ENCODE data around the gene LTC4S.

LTC4S gene

DNA sequence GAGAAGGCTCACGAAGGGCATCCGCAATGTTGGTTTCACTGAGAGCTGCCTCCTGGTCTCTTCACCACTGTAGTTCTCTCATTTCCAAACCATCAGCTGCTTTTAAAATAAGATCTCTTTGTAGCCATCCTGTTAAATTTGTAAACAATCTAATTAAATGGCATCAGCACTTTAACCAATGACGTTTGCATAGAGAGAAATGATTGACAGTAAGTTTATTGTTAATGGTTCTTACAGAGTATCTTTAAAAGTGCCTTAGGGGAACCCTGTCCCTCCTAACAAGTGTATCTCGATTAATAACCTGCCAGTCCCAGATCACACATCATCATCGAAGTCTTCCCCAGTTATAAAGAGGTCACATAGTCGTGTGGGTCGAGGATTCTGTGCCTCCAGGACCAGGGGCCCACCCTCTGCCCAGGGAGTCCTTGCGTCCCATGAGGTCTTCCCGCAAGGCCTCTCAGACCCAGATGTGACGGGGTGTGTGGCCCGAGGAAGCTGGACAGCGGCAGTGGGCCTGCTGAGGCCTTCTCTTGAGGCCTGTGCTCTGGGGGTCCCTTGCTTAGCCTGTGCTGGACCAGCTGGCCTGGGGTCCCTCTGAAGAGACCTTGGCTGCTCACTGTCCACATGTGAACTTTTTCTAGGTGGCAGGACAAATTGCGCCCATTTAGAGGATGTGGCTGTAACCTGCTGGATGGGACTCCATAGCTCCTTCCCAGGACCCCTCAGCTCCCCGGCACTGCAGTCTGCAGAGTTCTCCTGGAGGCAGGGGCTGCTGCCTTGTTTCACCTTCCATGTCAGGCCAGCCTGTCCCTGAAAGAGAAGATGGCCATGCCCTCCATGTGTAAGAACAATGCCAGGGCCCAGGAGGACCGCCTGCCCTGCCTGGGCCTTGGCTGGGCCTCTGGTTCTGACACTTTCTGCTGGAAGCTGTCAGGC, 43.6 kb downstream of the LTC4S start:
- TF ChIP-seq, protein P1, sequence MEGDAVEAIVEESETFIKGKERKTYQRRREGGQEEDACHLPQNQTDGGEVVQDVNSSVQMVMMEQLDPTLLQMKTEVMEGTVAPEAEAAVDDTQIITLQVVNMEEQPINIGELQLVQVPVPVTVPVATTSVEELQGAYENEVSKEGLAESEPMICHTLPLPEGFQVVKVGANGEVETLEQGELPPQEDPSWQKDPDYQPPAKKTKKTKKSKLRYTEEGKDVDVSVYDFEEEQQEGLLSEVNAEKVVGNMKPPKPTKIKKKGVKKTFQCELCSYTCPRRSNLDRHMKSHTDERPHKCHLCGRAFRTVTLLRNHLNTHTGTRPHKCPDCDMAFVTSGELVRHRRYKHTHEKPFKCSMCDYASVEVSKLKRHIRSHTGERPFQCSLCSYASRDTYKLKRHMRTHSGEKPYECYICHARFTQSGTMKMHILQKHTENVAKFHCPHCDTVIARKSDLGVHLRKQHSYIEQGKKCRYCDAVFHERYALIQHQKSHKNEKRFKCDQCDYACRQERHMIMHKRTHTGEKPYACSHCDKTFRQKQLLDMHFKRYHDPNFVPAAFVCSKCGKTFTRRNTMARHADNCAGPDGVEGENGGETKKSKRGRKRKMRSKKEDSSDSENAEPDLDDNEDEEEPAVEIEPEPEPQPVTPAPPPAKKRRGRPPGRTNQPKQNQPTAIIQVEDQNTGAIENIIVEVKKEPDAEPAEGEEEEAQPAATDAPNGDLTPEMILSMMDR (IDR thresholded peaks at IDR 0.05; ENCODE audit: low read depth, low read length, missing control alignments): no peak
- in situ Hi-C loops (cut with HindIII; ENCODE audit: low pct_ligation_motif_present, low sequenced_read_pairs): no loop called here
- no peak for DNase-seq
- Histone ChIP-seq H3K4me3 (ENCODE audit: low read depth, low read length) (no peak overlapping the region), H3K27me3 (replicated peaks) (no peaks in the 10 kb centered on the region), H3K27ac (no peak overlapping the region), H3K36me3 (replicated peaks) (peaks cover 57% of the 10 kb centered on the region)

DNA sequence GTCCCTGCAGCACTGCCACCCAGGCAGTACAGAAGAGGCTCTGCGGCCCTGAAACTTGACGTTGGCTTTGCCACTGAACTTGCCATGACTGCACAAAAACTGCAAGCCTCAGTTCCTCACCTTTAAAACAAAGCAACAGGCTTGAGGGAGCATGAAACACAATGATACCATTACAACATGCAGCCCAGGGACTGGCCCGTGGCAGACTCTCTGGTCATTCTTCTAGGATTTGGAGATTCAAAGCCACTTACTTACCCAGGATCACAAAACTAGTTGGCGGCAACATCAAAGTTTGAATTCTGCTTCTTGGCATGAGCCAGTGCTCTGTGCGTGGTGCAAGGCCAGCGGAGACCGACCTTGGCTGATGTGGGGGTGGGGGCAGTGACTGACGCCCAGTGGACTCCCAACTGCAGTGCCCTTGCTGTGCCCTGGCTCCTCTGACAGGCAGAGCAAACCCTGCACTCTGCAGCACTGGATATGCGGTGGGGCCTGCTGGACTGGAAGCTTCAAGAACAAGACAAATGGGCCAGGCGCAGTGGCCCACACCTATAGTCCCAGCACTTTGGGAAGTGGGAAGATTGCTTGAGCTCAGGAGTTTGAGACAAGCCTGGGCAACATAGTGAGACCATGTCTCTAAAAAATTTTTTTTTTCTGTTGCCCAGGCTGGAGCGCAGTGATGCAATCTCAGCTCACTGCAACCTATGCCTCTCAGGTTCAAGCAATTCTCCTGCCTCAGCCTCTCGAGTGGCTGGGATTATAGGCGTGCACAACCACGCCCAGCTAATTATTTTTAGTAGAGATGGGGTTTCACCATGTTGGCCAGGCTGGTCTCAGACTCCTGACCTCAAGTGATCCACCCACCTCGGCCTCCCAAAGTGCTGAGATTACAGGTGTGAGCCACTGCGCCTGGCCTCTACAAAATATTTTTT, 45.8 kb downstream of the LTC4S start:
- no peak overlapping the region for H3K27ac ChIP-seq
- H3K36me3 ChIP-seq (replicated peaks): peaks cover 37% of the 10 kb centered on the region
- no peak for DNase-seq
- TF ChIP-seq, protein P1 (IDR thresholded peaks at IDR 0.05; ENCODE audit: low read depth, low read length, missing control alignments): no peak
- in situ Hi-C loops (cut with HindIII; ENCODE audit: low pct_ligation_motif_present, low sequenced_read_pairs): no loop called here
- no peaks in the 10 kb centered on the region for H3K27me3 ChIP-seq (replicated peaks)
- no peak overlapping the region for H3K4me3 ChIP-seq (ENCODE audit: low read depth, low read length)

DNA sequence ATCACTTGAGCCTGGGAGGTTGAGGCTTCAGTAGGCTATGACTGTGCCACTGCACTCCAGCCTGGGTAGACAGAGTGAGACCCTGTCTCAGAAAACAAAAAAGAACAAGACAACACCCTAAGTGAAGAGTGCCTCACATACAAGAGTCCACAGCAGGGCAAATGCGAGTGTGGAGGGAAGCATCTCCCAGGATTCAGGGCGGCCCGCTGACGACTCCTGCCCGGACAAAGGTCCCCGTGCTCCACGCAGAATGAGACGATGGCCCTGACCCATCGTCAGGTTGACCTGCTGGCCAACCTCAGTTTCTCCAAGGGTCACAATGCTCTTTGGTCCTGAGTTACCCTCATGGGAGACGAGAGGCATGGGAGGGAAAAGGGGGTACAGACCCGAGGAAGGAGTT, 46.5 kb downstream of the LTC4S start:
- Histone ChIP-seq H3K4me3 (ENCODE audit: low read depth, low read length) (no peak overlapping the region), H3K36me3 (replicated peaks) (peaks cover 33% of the 10 kb centered on the region), H3K27ac (no peak overlapping the region), H3K27me3 (replicated peaks) (no peaks in the 10 kb centered on the region)
- in situ Hi-C loops (cut with HindIII; ENCODE audit: low pct_ligation_motif_present, low sequenced_read_pairs): no loop called here
- no peak for DNase-seq
- TF ChIP-seq, protein P1 (IDR thresholded peaks at IDR 0.05; ENCODE audit: low read depth, low read length, missing control alignments): no peak

DNA sequence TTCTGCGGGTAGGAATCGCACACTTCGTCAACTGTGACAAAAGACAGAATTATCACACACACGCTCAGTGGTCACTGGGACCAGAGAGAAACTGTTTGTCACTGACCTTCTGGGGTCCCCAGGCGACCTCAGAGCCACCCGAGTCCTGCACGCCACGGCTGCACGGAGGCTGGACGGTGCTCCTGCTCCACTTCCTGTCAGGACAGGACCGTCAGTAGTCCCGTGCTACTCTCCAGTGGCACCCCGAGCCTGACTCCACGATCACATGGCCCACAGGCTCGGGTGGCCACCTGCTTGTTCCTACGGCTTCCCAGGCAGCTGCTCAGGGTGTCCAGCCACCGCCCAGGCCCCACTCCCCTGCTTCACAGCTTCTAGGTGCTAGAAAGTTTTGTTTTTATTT, 47.0 kb downstream of the LTC4S start:
- no peak for DNase-seq
- Histone ChIP-seq H3K27me3 (replicated peaks) (no peaks in the 10 kb centered on the region), H3K36me3 (replicated peaks) (peaks cover 31% of the 10 kb centered on the region), H3K4me3 (ENCODE audit: low read depth, low read length) (no peak overlapping the region), H3K27ac (no peak overlapping the region)
- in situ Hi-C loops (cut with HindIII; ENCODE audit: low pct_ligation_motif_present, low sequenced_read_pairs): no loop called here
- TF ChIP-seq, protein P1 (IDR thresholded peaks at IDR 0.05; ENCODE audit: low read depth, low read length, missing control alignments): no peak

DNA sequence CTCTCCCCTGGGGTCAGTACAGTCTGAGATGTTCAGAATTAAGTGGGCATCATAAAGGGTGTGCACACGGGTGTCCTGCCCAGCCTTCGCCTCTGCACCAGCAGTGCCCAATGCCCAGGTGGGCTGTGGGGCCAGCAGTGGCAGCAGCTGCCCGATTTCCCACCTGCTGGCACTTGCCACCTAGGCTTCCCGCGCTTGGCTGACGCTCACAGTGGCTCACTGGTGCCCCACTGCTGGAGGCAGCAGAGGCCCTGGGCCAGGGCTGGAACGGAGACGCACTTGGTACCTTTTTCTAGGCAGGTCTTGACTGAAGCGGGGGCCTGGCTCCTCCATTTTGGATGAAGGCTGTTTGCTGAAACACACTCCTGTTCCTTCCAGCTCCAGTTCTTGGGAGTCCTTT, 47.8 kb downstream of the LTC4S start:
- Histone ChIP-seq H3K4me3 (ENCODE audit: low read depth, low read length) (no peak overlapping the region), H3K27ac (no peak overlapping the region), H3K27me3 (replicated peaks) (no peaks in the 10 kb centered on the region), H3K36me3 (replicated peaks) (peaks cover 24% of the 10 kb centered on the region)
- in situ Hi-C loops (cut with HindIII; ENCODE audit: low pct_ligation_motif_present, low sequenced_read_pairs): no loop called here
- TF ChIP-seq, protein P1 (IDR thresholded peaks at IDR 0.05; ENCODE audit: low read depth, low read length, missing control alignments): no peak
- no peak for DNase-seq
